Natural killer cell (primary cell): ENCODE measurements around the gene PIPOX. TPM values are rescaled to one million over a fixed set of nuclear protein-coding genes. Genes with fewer than 3 reads are reported as not detected.
A peak's percentile ranks its signal among the peaks of the same experiment; 100 is the strongest.

Experiments used
- ATAC-seq, 3 donors: fragments of 150-1000 bp in 2 of 3; fragments of 200-7000 bp in 1 of 3; cut with Tn5 transposase; 1 replicate in 1 of 3; 2 replicates in 2 of 3; pipeline ENCODE4 v1.10.0; 2021; ENCODE audit warnings: mild to moderate bottlenecking in 2 of 3, moderate library complexity in 2 of 3
- DNase-seq, 2 donors: peaks; one replicate each; pipeline versions ENCODE4 v3.0.0 to v3.0.0-alpha.2; 2013 to 2021; ENCODE audit warnings: mixed read lengths in 1 of 2
- H3K27ac ChIP-seq: one replicate; pipeline ENCODE4 v1.5.1; 2013; ENCODE audit warnings: mild to moderate bottlenecking, low read length
- H3K27me3 ChIP-seq: one replicate; pipeline ENCODE4 v1.6.1; 2013; ENCODE audit warnings: low read length; ENCODE audit not compliant: control insufficient read depth, insufficient read depth
- H3K36me3 ChIP-seq: one replicate; pipeline ENCODE4 v1.6.1; 2013; ENCODE audit warnings: low read length; ENCODE audit not compliant: control insufficient read depth, insufficient read depth
- H3K4me1 ChIP-seq: one replicate; pipeline ENCODE4 v1.6.1; 2013; ENCODE audit warnings: low read length; ENCODE audit not compliant: control insufficient read depth, insufficient read depth
- H3K4me3 ChIP-seq: one replicate; pipeline ENCODE4 v1.5.1; 2013; ENCODE audit warnings: low read length
- H3K9me3 ChIP-seq: one replicate; pipeline ENCODE4 v1.6.1; 2013; ENCODE audit warnings: low read length; ENCODE audit not compliant: control insufficient read depth, insufficient read depth
- H3K27ac Mint-ChIP-seq, 2 donors: one replicate each; pipeline ENCODE4 v1.8.0; 2022; ENCODE audit warnings: mild to moderate bottlenecking in 2 of 2, mixed read lengths in 2 of 2, moderate library complexity in 1 of 2
- H3K27me3 Mint-ChIP-seq, 2 donors: one replicate each; pipeline ENCODE4 v1.8.0; 2022; ENCODE audit warnings: low read depth in 2 of 2, mixed read lengths in 2 of 2
- H3K36me3 Mint-ChIP-seq: one replicate; pipeline ENCODE4 v1.8.0; 2022; ENCODE audit warnings: mixed read lengths
- H3K4me1 Mint-ChIP-seq, 2 donors: one replicate each; pipeline ENCODE4 v1.8.0; 2022; ENCODE audit warnings: mixed read lengths in 2 of 2
- H3K4me3 Mint-ChIP-seq: one replicate; pipeline ENCODE4 v1.8.0; 2022; ENCODE audit warnings: mild to moderate bottlenecking, moderate library complexity, mixed read lengths
- H3K9me3 Mint-ChIP-seq, 2 donors: one replicate each; pipeline ENCODE4 v1.8.0; 2022; ENCODE audit warnings: mixed read lengths in 2 of 2
- WGBS: methylation state at CpG from one replicate; pipeline ENCODE4 v1.1.7; 2013; ENCODE audit warnings: missing lambda C conversion rate; ENCODE audit not compliant: insufficient coverage; 5-methylcytosine and 5-hydroxymethylcytosine counted together
- intact Hi-C: fragments of 100-400 bp; cut with micrococcal nuclease; formaldehyde crosslinking; loops from one replicate; pipeline ENCODE4 v1.14.2; 2022
- total RNA-seq, 4 donors: library from RNA; stranded (reverse); fragments of 120-200 nt in 1 of 4; gene quantifications; one replicate each; pipeline versions ENCODE4 v1.2.3 to v1.2.4, GENCODE V29; 2013 to 2022
- TF ChIP-seq, protein P1 (sequence below): fragments of 200-600 bp; IDR thresholded peaks from one replicate; pipeline ENCODE4 v1.8.0; 2022; ENCODE audit warnings: antibody characterized with exemption

The PIPOX gene
- total RNA-seq, 3 donors from 2014 or later (not counting 1 experiment from before 2014, with no cell fraction given) = 3.0 to 5.8 (median 3.4) TPM

DNA sequence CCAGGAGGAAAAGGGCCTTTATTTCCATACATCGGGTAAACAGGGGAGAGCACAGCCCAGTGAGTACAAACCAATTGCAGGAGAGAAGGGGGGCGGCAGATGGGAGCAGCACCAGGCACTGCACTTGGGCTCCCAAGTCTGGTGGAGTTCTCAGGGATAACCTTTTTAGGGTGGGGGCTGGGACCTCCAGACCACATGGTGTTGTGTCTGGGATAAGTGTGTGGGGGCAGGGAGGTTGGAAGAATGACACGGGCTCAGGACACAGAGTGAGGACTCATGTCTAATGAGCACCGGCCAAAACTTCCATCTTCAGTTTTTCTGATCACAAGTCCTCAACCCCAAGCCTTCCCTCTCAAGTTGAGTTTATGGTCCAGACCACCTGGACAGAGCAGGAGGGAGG, 30.6 kb downstream of the PIPOX start:
- peaks cover 17% of the 10 kb centered on the region for H3K4me1 ChIP-seq
- H3K36me3 ChIP-seq = no peaks in the 10 kb centered on the region
- no peak for DNase-seq
- peak overlapping the region; percentile 19 for H3K4me3 Mint-ChIP-seq
- no peaks in the 10 kb centered on the region for H3K27me3 Mint-ChIP-seq
- H3K36me3 Mint-ChIP-seq = no peaks in the 10 kb centered on the region
- 88% methylated on average over 4 of the region's 4 CpGs for WGBS
- no peak overlapping the region for H3K27ac ChIP-seq
- intact Hi-C loops = no loop called here
- H3K4me3 ChIP-seq = no peak overlapping the region
- TF ChIP-seq, protein P1, sequence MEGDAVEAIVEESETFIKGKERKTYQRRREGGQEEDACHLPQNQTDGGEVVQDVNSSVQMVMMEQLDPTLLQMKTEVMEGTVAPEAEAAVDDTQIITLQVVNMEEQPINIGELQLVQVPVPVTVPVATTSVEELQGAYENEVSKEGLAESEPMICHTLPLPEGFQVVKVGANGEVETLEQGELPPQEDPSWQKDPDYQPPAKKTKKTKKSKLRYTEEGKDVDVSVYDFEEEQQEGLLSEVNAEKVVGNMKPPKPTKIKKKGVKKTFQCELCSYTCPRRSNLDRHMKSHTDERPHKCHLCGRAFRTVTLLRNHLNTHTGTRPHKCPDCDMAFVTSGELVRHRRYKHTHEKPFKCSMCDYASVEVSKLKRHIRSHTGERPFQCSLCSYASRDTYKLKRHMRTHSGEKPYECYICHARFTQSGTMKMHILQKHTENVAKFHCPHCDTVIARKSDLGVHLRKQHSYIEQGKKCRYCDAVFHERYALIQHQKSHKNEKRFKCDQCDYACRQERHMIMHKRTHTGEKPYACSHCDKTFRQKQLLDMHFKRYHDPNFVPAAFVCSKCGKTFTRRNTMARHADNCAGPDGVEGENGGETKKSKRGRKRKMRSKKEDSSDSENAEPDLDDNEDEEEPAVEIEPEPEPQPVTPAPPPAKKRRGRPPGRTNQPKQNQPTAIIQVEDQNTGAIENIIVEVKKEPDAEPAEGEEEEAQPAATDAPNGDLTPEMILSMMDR = no peak
- no peaks in the 10 kb centered on the region for H3K9me3 Mint-ChIP-seq
- peaks cover 37 to 45% of the 10 kb centered on the region in 2 donors for H3K4me1 Mint-ChIP-seq
- peak overlapping the region in 1 of 2 donors; percentile 1 for H3K27ac Mint-ChIP-seq
- ATAC-seq = no peak
- no peaks in the 10 kb centered on the region for H3K9me3 ChIP-seq
- no peaks in the 10 kb centered on the region for H3K27me3 ChIP-seq

DNA sequence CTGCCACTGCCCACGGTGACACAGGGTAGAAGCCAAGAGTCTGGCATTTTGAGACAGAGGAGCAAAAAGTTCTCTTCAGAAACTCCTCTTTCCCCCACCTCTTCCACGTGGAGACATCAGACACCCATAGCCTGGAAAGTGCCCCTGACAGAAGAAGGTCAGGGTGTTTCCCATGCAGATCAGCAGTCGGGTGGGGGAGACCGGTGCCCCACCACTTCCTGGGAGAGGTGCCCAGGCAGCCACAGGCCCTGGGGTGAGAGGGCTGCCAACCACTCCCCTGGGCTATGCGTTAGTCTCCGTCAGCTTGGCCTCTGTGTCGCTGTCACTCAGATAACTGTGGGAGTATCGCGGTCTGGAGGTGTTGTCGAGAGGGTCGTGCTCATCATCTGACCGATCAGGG, 31.5 kb downstream of the PIPOX start:
- H3K27me3 Mint-ChIP-seq = no peaks in the 10 kb centered on the region
- ATAC-seq (peak; percentile 83 to 96 (median 92)), DNase-seq (peak; percentile 23 to 43)
- H3K4me3 Mint-ChIP-seq = peak overlapping the region; percentile 61
- TF ChIP-seq, protein P1 = no peak
- Histone ChIP-seq H3K4me1 (peaks cover 17% of the 10 kb centered on the region), H3K36me3 (peaks cover 4% of the 10 kb centered on the region), H3K27ac (no peak overlapping the region), H3K4me3 (no peak overlapping the region), H3K9me3 (no peaks in the 10 kb centered on the region), H3K27me3 (no peaks in the 10 kb centered on the region)
- peak overlapping the region; percentile 1 to 69 for H3K27ac Mint-ChIP-seq
- intact Hi-C loops = no loop called here
- H3K36me3 Mint-ChIP-seq = no peaks in the 10 kb centered on the region
- 49% methylated on average over 12 of the region's 12 CpGs for WGBS
- no peaks in the 10 kb centered on the region for H3K9me3 Mint-ChIP-seq
- H3K4me1 Mint-ChIP-seq = peaks cover 36 to 45% of the 10 kb centered on the region in 2 donors

DNA sequence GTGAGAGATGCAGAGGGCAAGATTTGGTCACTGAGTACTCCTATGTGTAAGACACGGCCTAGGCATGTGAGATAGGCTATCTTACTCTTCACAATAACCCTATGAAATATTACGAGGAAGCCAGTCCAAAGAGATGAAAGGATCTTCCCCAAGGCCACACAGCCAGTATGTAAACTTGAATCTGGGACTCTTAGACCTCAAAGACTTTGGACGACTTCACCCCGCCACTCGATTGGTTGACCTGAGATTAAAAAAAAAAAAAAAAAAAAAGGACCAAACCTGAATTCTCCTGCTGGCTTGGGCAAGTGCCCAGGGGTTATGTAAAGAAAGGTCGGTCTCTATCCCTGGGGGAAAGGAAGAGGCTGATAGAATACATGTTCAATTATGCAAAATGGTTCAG, 33.1 kb downstream of the PIPOX start:
- Mint-ChIP-seq H3K27ac (peak overlapping the region; percentile 43 to 54), H3K4me1 (peaks cover 28 to 35% of the 10 kb centered on the region in 2 donors), H3K4me3 (no peak overlapping the region), H3K27me3 (no peaks in the 10 kb centered on the region), H3K36me3 (no peaks in the 10 kb centered on the region), H3K9me3 (no peaks in the 10 kb centered on the region)
- Histone ChIP-seq H3K36me3 (peaks cover 13% of the 10 kb centered on the region), H3K27me3 (no peaks in the 10 kb centered on the region), H3K9me3 (no peaks in the 10 kb centered on the region), H3K27ac (no peak overlapping the region), H3K4me1 (peaks cover 17% of the 10 kb centered on the region), H3K4me3 (no peak overlapping the region)
- intact Hi-C loops = no loop called here
- DNase-seq (no peak), ATAC-seq (no peak)
- WGBS = 98% methylated on average over 5 of the region's 6 CpGs
- TF ChIP-seq, protein P1 = no peak

DNA sequence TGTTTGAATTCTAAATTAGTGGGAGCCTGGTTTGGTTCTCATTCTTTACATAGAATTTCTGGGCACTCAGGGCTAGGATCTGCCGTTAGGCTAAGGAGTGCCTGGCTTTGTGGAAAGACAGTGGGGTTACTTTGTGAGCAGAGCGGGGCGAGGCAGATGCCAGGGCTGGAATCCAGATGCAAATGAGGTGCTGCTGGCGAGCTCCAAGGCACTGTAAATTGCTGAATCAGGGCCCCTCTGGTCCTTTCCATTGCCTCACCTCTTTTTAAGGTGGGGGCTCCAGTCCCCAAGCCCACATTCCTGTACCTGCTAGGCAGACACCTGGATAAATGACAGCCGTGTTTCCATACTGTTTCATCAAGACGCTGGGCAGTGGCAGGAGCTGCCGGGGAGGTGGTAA, 33.8 kb downstream of the PIPOX start:
- 99% methylated on average over 7 of the region's 7 CpGs for WGBS
- Mint-ChIP-seq H3K27me3 (no peaks in the 10 kb centered on the region), H3K27ac (peak overlapping the region in 1 of 2 donors; percentile 40), H3K4me1 (peaks cover 28 to 35% of the 10 kb centered on the region in 2 donors), H3K36me3 (no peaks in the 10 kb centered on the region), H3K4me3 (no peak overlapping the region), H3K9me3 (no peaks in the 10 kb centered on the region)
- Histone ChIP-seq H3K36me3 (peaks cover 13% of the 10 kb centered on the region), H3K9me3 (no peaks in the 10 kb centered on the region), H3K4me1 (peaks cover 17% of the 10 kb centered on the region), H3K4me3 (no peak overlapping the region), H3K27me3 (no peaks in the 10 kb centered on the region), H3K27ac (no peak overlapping the region)
- ATAC-seq (no peak), DNase-seq (no peak)
- intact Hi-C loops = no loop called here
- TF ChIP-seq, protein P1 = no peak
